ENCODE measurements around the gene MISP3. TPM values are rescaled to one million over a fixed set of nuclear protein-coding genes. Genes with fewer than 3 reads are reported as not detected.

Gene MISP3
- total and polyA plus RNA-seq, 9 of the 15 experiments (the other 6 are each of a cell fraction or from before 2014, with no cell fraction given) = 0.25 to 5.6 (median 1.6) TPM

DNA sequence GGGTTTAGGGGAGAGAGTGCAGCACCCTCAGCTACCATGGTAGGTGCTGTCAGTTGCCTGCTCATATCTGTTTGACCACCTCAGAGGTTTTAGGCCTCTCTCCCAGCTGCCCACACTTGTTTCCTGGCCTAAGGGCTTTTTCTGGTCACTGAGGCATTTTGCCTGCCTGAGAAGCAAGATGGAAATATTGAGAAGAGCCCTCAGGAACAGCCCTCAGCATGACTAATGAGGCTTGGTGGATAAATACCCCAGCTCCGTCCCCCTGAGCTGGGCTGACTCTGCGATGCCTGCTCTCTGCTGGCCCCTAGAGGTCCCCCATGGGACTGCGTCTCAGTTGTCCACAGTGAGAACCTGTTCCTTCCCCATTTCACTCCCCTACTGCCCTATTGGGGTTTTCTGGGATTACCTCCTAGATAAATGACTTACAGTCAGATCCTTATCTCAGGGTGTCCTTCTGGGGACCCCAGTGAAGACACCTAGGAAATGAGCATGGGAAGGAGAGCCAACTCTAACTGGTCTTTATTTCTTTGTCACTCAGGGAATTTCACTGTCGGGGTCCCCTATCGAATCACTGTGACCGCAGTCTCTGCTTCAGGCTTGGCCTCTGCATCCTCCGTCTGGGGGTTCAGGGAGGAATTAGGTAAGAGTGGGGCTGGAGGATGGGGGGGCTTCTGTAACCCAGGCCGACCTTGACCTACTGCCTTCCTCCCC is 24.0 kb upstream of the MISP3 start (continued):
- TF ChIP-seq ZNF431 (CRISPR knock-in tag; IDR thresholded peaks at IDR 0.05) (no peak), ZFX (CRISPR knock-in tag; IDR thresholded peaks at IDR 0.05) (0 out of 2 replicates have a peak, but pooled peaks have one; percentile 11), SIRT6 (IDR thresholded peaks at IDR 0.05; ENCODE audit: low read depth, low read length) (no peak), KLF1 (tag; IDR thresholded peaks at IDR 0.05) (no peak), ESRRA (IDR thresholded peaks at IDR 0.05; ENCODE audit: borderline replicate concordance, low read depth) (no peak), NCOA2 (IDR thresholded peaks at IDR 0.05; ENCODE audit: partially characterized antibody in 2 of 2) (no peak), SIN3A (IDR thresholded peaks at IDR 0.05; ENCODE audit: borderline replicate concordance in 2 of 2, control insufficient read depth in 1 of 2, low read depth in 2 of 2, low read length in 2 of 2) (no peak), POLR2AphosphoS5 (IDR thresholded peaks at IDR 0.05; ENCODE audit: control insufficient read depth, insufficient read depth, low read depth, low read length) (no peak), DIDO1 (tag; IDR thresholded peaks at IDR 0.05; ENCODE audit: low read depth) (no peak)
- TF ChIP-seq, protein P1, sequence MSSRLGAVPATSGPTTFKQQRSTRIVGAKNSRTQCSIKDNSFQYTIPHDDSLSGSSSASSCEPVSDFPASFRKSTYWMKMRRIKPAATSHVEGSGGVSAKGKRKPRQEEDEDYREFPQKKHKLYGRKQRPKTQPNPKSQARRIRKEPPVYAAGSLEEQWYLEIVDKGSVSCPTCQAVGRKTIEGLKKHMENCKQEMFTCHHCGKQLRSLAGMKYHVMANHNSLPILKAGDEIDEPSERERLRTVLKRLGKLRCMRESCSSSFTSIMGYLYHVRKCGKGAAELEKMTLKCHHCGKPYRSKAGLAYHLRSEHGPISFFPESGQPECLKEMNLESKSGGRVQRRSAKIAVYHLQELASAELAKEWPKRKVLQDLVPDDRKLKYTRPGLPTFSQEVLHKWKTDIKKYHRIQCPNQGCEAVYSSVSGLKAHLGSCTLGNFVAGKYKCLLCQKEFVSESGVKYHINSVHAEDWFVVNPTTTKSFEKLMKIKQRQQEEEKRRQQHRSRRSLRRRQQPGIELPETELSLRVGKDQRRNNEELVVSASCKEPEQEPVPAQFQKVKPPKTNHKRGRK (tag; IDR thresholded peaks at IDR 0.05) = no peak
- TF ChIP-seq, protein P2, sequence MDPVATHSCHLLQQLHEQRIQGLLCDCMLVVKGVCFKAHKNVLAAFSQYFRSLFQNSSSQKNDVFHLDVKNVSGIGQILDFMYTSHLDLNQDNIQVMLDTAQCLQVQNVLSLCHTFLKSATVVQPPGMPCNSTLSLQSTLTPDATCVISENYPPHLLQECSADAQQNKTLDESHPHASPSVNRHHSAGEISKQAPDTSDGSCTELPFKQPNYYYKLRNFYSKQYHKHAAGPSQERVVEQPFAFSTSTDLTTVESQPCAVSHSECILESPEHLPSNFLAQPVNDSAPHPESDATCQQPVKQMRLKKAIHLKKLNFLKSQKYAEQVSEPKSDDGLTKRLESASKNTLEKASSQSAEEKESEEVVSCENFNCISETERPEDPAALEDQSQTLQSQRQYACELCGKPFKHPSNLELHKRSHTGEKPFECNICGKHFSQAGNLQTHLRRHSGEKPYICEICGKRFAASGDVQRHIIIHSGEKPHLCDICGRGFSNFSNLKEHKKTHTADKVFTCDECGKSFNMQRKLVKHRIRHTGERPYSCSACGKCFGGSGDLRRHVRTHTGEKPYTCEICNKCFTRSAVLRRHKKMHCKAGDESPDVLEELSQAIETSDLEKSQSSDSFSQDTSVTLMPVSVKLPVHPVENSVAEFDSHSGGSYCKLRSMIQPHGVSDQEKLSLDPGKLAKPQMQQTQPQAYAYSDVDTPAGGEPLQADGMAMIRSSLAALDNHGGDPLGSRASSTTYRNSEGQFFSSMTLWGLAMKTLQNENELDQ (CRISPR knock-in tag; IDR thresholded peaks at IDR 0.05; ENCODE audit: borderline replicate concordance) = no peak
- TF ChIP-seq, protein P3, sequence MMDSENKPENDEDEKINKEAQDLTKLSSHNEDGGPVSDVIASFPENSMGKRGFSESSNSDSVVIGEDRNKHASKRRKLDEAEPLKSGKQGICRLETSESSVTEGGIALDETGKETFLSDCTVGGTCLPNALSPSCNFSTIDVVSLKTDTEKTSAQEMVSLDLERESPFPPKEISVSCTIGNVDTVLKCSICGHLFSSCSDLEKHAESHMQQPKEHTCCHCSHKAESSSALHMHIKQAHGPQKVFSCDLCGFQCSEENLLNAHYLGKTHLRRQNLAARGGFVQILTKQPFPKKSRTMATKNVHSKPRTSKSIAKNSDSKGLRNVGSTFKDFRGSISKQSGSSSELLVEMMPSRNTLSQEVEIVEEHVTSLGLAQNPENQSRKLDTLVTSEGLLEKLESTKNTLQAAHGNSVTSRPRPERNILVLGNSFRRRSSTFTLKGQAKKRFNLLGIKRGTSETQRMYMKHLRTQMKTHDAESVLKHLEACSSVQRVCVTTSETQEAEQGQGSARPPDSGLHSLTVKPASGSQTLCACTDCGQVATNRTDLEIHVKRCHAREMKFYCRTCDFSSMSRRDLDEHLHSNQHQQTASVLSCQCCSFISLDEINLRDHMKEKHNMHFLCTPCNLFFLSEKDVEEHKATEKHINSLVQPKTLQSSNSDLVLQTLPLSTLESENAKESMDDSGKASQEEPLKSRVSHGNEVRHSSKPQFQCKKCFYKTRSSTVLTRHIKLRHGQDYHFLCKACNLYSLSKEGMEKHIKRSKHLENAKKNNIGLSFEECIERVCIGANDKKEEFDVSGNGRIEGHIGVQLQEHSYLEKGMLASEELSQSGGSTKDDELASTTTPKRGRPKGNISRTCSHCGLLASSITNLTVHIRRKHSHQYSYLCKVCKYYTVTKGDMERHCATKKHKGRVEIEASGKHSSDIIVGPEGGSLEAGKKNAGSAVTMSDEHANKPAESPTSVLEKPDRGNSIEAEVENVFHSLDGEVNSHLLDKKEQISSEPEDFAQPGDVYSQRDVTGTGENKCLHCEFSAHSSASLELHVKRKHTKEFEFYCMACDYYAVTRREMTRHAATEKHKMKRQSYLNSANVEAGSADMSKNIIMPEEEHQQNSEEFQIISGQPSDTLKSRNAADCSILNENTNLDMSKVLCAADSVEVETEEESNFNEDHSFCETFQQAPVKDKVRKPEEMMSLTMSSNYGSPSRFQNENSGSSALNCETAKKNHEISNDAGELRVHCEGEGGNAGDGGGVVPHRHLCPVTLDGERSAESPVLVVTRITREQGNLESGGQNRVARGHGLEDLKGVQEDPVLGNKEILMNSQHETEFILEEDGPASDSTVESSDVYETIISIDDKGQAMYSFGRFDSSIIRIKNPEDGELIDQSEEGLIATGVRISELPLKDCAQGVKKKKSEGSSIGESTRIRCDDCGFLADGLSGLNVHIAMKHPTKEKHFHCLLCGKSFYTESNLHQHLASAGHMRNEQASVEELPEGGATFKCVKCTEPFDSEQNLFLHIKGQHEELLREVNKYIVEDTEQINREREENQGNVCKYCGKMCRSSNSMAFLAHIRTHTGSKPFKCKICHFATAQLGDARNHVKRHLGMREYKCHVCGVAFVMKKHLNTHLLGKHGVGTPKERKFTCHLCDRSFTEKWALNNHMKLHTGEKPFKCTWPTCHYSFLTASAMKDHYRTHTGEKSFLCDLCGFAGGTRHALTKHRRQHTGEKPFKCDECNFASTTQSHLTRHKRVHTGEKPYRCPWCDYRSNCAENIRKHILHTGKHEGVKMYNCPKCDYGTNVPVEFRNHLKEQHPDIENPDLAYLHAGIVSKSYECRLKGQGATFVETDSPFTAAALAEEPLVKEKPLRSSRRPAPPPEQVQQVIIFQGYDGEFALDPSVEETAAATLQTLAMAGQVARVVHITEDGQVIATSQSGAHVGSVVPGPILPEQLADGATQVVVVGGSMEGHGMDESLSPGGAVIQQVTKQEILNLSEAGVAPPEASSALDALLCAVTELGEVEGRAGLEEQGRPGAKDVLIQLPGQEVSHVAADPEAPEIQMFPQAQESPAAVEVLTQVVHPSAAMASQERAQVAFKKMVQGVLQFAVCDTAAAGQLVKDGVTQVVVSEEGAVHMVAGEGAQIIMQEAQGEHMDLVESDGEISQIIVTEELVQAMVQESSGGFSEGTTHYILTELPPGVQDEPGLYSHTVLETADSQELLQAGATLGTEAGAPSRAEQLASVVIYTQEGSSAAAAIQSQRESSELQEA (IDR thresholded peaks at IDR 0.05; ENCODE audit: low read depth) = no peak
- TF ChIP-seq, protein P4, sequence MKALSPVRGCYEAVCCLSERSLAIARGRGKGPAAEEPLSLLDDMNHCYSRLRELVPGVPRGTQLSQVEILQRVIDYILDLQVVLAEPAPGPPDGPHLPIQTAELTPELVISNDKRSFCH (CRISPR knock-in tag; IDR thresholded peaks at IDR 0.05) = no peak
- TF ChIP-seq, protein P4 (tag; IDR thresholded peaks at IDR 0.05) = no peak
